Endothelial cell of umbilical vein (primary cell): Measurements from ENCODE around the gene RIMBP2.

Experiments
- CTCF ChIP-seq, 2 donors: IDR thresholded peaks; 1 replicate in 1 of 2; 2 replicates in 1 of 2; pipeline ENCODE4 v1.5.1; 2011; ENCODE audit warnings: low read length in 2 of 2, mild to moderate bottlenecking in 2 of 2, moderate library complexity in 2 of 2, control low read depth in 1 of 2, inconsistent platforms in 1 of 2, low read depth in 1 of 2; ENCODE audit not compliant: insufficient read depth in 1 of 2; ENCODE audit errors: extremely low read depth in 1 of 2
- POLR2A ChIP-seq: IDR thresholded peaks from 2 replicates; pipeline ENCODE4 v1.6.1; 2012; ENCODE audit warnings: low read depth, mild to moderate bottlenecking, control low read depth, low read length
- POLR2AphosphoS5 ChIP-seq: IDR thresholded peaks from 2 replicates; pipeline ENCODE4 v1.6.1; 2012; ENCODE audit warnings: low read depth, mild to moderate bottlenecking, control low read depth, low read length, moderate library complexity; ENCODE audit not compliant: insufficient read depth

DNA sequence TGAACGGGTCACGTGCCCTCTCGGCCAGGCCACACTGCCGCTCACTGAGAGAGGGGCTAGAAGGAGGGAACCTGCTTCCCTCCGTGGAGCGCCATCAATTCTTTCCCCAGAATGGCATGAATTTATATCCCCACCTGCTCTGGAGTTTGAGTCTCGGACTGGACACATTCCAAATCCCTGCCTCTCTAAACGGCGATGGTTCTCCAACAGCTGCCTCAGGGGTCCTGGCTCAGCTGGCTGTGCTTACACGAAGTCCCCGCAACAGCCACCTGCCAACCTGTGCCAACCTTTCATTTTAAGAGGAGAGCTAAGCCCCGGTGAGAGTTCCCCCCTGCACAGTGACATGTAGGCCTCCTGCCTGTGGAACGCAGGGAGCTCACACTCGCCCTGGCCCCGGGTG, 73.2 kb downstream of the RIMBP2 start:
- TF ChIP-seq CTCF (IDR thresholded peaks at IDR 0.05; ENCODE audit: extremely low read depth in 1 of 2, insufficient read depth in 1 of 2, low read depth in 1 of 2, low read length in 2 of 2) = no peak
- TF ChIP-seq POLR2AphosphoS5 = no peak
- TF ChIP-seq POLR2A = no peak
